K562 (cell line): ENCODE measurements around the gene HSD3B2.

Source experiments
- ETV6 ChIP-seq, 3 experiments: fragments of 150-350 bp in 1 of 3; sonication (generic) in 1 of 3; formaldehyde crosslinking in 1 of 3; IDR thresholded peaks; 2 replicates each; pipeline versions ENCODE4 v1.6.1 to v1.8.0; 2014 to 2022; ENCODE audit warnings: borderline replicate concordance in 2 of 3, low read depth in 2 of 3, antibody characterized with exemption in 1 of 3, low read length in 1 of 3, mild to moderate bottlenecking in 1 of 3, missing genetic modification reagents in 1 of 3
- JUND ChIP-seq, 2 experiments: IDR thresholded peaks; 2 replicates in 1 of 2; 3 replicates in 1 of 2; pipeline ENCODE4 v1.6.1; 2011; ENCODE audit warnings: borderline replicate concordance in 2 of 2, low read depth in 2 of 2, low read length in 2 of 2, improper control_type of control experiment in 1 of 2, missing biosample characterization in 1 of 2, missing genetic modification characterization in 1 of 2, missing genetic modification reagents in 1 of 2
- TAF7 ChIP-seq: fragments of 450-650 bp; IDR thresholded peaks from 2 replicates; pipeline ENCODE4 v1.6.1; 2016; ENCODE audit warnings: missing genetic modification characterization, missing compliant biosample characterization

- TF ChIP-seq ETV6 (IDR thresholded peaks at IDR 0.05; ENCODE audit: borderline replicate concordance in 1 of 2, low read depth in 2 of 2, low read length in 1 of 2) (no peak), ETV6 (CRISPR knock-in tag; IDR thresholded peaks at IDR 0.05; ENCODE audit: borderline replicate concordance) (no peak), TAF7 (no peak), JUND (IDR thresholded peaks at IDR 0.05; ENCODE audit: borderline replicate concordance, low read depth, low read length) (no peak), JUND (tag; IDR thresholded peaks at IDR 0.05; ENCODE audit: borderline replicate concordance, low read depth, low read length) (no peak)
These were observed 26.5 kb upstream of the HSD3B2 start for GRCh38 chr1:119388450-119388849.
